ENCODE data around the gene ALOX15. TPM values are rescaled to one million over a fixed set of nuclear protein-coding genes. Genes with fewer than 3 reads are reported as not detected.

The ALOX15 gene
- total and polyA plus RNA-seq, 9 of the 15 experiments (the other 6 are each of a cell fraction or from before 2014, with no cell fraction given) = not detected

GRCh38 chr17:4645642-4646041, 4.2 kb upstream of the ALOX15 start (continued):
- TF ChIP-seq USF2 (CRISPR knock-in tag; IDR thresholded peaks at IDR 0.05) = peak; percentile 62
- TF ChIP-seq ZNF444 (CRISPR knock-in tag; IDR thresholded peaks at IDR 0.05) = no peak
- TF ChIP-seq YY1 (IDR thresholded peaks at IDR 0.05; ENCODE audit: borderline replicate concordance in 1 of 3, control insufficient read depth in 1 of 3, extremely low read depth in 1 of 3, insufficient read depth in 3 of 3, insufficient read length in 1 of 3, insufficient replicate concordance in 2 of 3, low read depth in 1 of 3, low read length in 2 of 3) = peak; percentile 55 to 87 (median 59)
- TF ChIP-seq RAD51 (IDR thresholded peaks at IDR 0.05; ENCODE audit: borderline replicate concordance, low read depth) = peak; percentile 67
- TF ChIP-seq PHB2 (IDR thresholded peaks at IDR 0.05; ENCODE audit: low read depth) = no peak
- no peak for TF ChIP-seq BRD9 (IDR thresholded peaks at IDR 0.05; ENCODE audit: low read depth, partially characterized antibody)
- peak in 1 of 2 experiments; percentile 23 for TF ChIP-seq E2F6 (IDR thresholded peaks at IDR 0.05; ENCODE audit: borderline replicate concordance in 1 of 2, extremely low read depth in 1 of 2, insufficient read depth in 1 of 2, insufficient read length in 1 of 2, low read depth in 1 of 2, low read length in 1 of 2, poor library complexity in 1 of 2, severe bottlenecking in 1 of 2)
- TF ChIP-seq CREB3L1 (IDR thresholded peaks at IDR 0.05; ENCODE audit: borderline replicate concordance, low read depth) = 0 out of 2 replicates have a peak, but pooled peaks have one; percentile 25
- TF ChIP-seq TEAD2 (tag; IDR thresholded peaks at IDR 0.05) = no peak
- no peak for TF ChIP-seq EZH2 (IDR thresholded peaks at IDR 0.05; ENCODE audit: borderline replicate concordance, low read depth, low read length)
- TF ChIP-seq EHMT2 (IDR thresholded peaks at IDR 0.05) = peak; percentile 16; the same call in 1 of the 2 replicates
- TF ChIP-seq TSC22D4 (tag; IDR thresholded peaks at IDR 0.05) = no peak

Measured in K562 (cell line).